ENCODE measurements around the gene OGFOD2. TPM values are rescaled to one million over a fixed set of nuclear protein-coding genes. Genes with fewer than 3 reads are reported as not detected.

Gene OGFOD2
- total RNA-seq, 3 donors from 2014 or later (not counting 1 experiment from before 2014, with no cell fraction given) = 16.6 to 23.7 (median 20.7) TPM

- no peak for TF ChIP-seq CTCF (IDR thresholded peaks at IDR 0.05)
- H3K36me3 ChIP-seq (ENCODE audit: control insufficient read depth, insufficient read depth, low read length) = no peaks in the 10 kb centered on the region
- WGBS (ENCODE audit: insufficient coverage) = 98% methylated on average over 2 of the region's 2 CpGs
- intact Hi-C loops (cut with micrococcal nuclease) = no loop called here
- H3K4me1 ChIP-seq (ENCODE audit: control insufficient read depth, insufficient read depth, low read length) = peaks cover 16% of the 10 kb centered on the region
- Mint-ChIP-seq H3K4me1 (peaks cover 4 to 7% of the 10 kb centered on the region in 2 donors), H3K27me3 (ENCODE audit: low read depth in 2 of 2) (no peaks in the 10 kb centered on the region), H3K4me3 (no peak overlapping the region), H3K27ac (no peak overlapping the region), H3K36me3 (no peaks in the 10 kb centered on the region), H3K9me3 (no peaks in the 10 kb centered on the region)
- DNase-seq = no peak
- ATAC-seq = no peak
- no peaks in the 10 kb centered on the region for H3K27me3 ChIP-seq (ENCODE audit: control insufficient read depth, insufficient read depth, low read length)
- H3K4me3 ChIP-seq (ENCODE audit: low read length) = no peak overlapping the region
- no peak overlapping the region for H3K27ac ChIP-seq (ENCODE audit: low read length)
- H3K9me3 ChIP-seq (ENCODE audit: control insufficient read depth, insufficient read depth, low read length) = no peaks in the 10 kb centered on the region
Observed at GRCh38 chr12:122968104-122968503, 6.9 kb upstream of the OGFOD2 start.

GRCh38 chr12:122969676-122970075 is 5.4 kb upstream of the OGFOD2 start:
- Histone ChIP-seq H3K4me3 (ENCODE audit: low read length) (no peak overlapping the region), H3K36me3 (ENCODE audit: control insufficient read depth, insufficient read depth, low read length) (no peaks in the 10 kb centered on the region), H3K9me3 (ENCODE audit: control insufficient read depth, insufficient read depth, low read length) (no peaks in the 10 kb centered on the region), H3K27ac (ENCODE audit: low read length) (no peak overlapping the region), H3K27me3 (ENCODE audit: control insufficient read depth, insufficient read depth, low read length) (no peaks in the 10 kb centered on the region), H3K4me1 (ENCODE audit: control insufficient read depth, insufficient read depth, low read length) (peaks cover 25% of the 10 kb centered on the region)
- Mint-ChIP-seq H3K9me3 (no peaks in the 10 kb centered on the region), H3K27me3 (ENCODE audit: low read depth in 2 of 2) (no peaks in the 10 kb centered on the region), H3K36me3 (no peaks in the 10 kb centered on the region), H3K4me3 (no peak overlapping the region), H3K4me1 (peaks cover 8 to 13% of the 10 kb centered on the region in 2 donors), H3K27ac (no peak overlapping the region)
- ATAC-seq (no peak), DNase-seq (no peak)
- intact Hi-C loops (cut with micrococcal nuclease) = no loop called here
- TF ChIP-seq CTCF (IDR thresholded peaks at IDR 0.05) = no peak
- WGBS (ENCODE audit: insufficient coverage) = 78% methylated on average over 3 of the region's 4 CpGs

- DNase-seq (peak; percentile 97 to 99), ATAC-seq (peak; percentile 82 to 94 (median 86))
- H3K4me1 ChIP-seq (ENCODE audit: control insufficient read depth, insufficient read depth, low read length) = peaks cover 35% of the 10 kb centered on the region
- peak overlapping the region; percentile 93 for H3K4me3 ChIP-seq (ENCODE audit: low read length)
- Mint-ChIP-seq H3K4me1 (peaks cover 4 to 23% of the 10 kb centered on the region in 2 donors), H3K4me3 (peak overlapping the region; percentile 95), H3K36me3 (no peaks in the 10 kb centered on the region), H3K27ac (peak overlapping the region; percentile 97), H3K27me3 (ENCODE audit: low read depth in 2 of 2) (no peaks in the 10 kb centered on the region), H3K9me3 (no peaks in the 10 kb centered on the region)
- WGBS (ENCODE audit: insufficient coverage) = 0% methylated on average over 32 of the region's 32 CpGs
- intact Hi-C loops (cut with micrococcal nuclease) = loop anchor here (2.0 kb wide), 1 partner anchor 258 kb away; the partner anchor contains the start of genes MPHOSPH9 and MTRFR
- no peaks in the 10 kb centered on the region for H3K27me3 ChIP-seq (ENCODE audit: control insufficient read depth, insufficient read depth, low read length)
- H3K9me3 ChIP-seq (ENCODE audit: control insufficient read depth, insufficient read depth, low read length) = no peaks in the 10 kb centered on the region
- H3K36me3 ChIP-seq (ENCODE audit: control insufficient read depth, insufficient read depth, low read length) = peaks cover 2% of the 10 kb centered on the region
- H3K27ac ChIP-seq (ENCODE audit: low read length) = peak overlapping the region; percentile 98
- no peak for TF ChIP-seq CTCF (IDR thresholded peaks at IDR 0.05)
Observed at GRCh38 chr12:122974274-122974891, 661 bp upstream of the OGFOD2 start.

All from natural killer cell (primary cell).